Measurements from ENCODE around the gene NFIL3.

The NFIL3 gene

GRCh38 chr9:91361291-91362050, 62.2 kb downstream of the NFIL3 start, which contains the start of gene AUH:
AUH (minus strand) TSS chr9:91361918; CDS start chr9:91361889, 29 bp downstream.
- peak in 55 of 56 donors; percentile 18 to 89 (median 69) for DNase-seq

- DNase-seq: no peak
Observed at GRCh38 chr9:91360551-91361290, 62.9 kb downstream of the NFIL3 start.

GRCh38 chr9:91359734-91360470, 63.7 kb downstream of the NFIL3 start:
- DNase-seq: no peak

- DNase-seq: no peak
Observed at GRCh38 chr9:91359083-91359482, 64.5 kb downstream of the NFIL3 start.

Measured in amygdala (tissue), 56 donors.